GM12878 (cell line): ENCODE measurements around the gene ROPN1B. TPM values are rescaled to one million over a fixed set of nuclear protein-coding genes. Genes with fewer than 3 reads are reported as not detected.

Source experiments
- ATAC-seq: fragments of 200-7000 bp; cut with Tn5 transposase; 3 replicates; pipeline ENCODE4 v1.9.1; 2020; ENCODE audit warnings: mild to moderate bottlenecking, moderate library complexity
- BruUV-seq: library from RNA; stranded (reverse); fragments of 400-500 nt; replicated peaks from 2 replicates; lab custom pipeline; 2021; lab: Mats Ljungman, UMichigan
- CTCF ChIA-PET: fragments of 300-600 bp; sonication (Branson Sonifier 250); formaldehyde crosslinking; extraction: SDS; loops from one replicate; lab custom pipeline; 2021; ENCODE audit warnings: inconsistent platforms; lab: Yijun Ruan, JAX
- POLR2A ChIA-PET: fragments of 350-600 bp; formaldehyde crosslinking; extraction: SDS; loops from one replicate; lab custom pipeline; 2021; ENCODE audit warnings: inconsistent platforms; lab: Charles Lee
- RAD21 ChIA-PET: fragments of 300-600 bp; sonication (Branson Sonifier 250); formaldehyde crosslinking; loops from one replicate; lab custom pipeline; 2023; ENCODE audit warnings: antibody characterized with exemption; ENCODE audit not compliant: unreplicated experiment; lab: Charles Lee
- SMC1A ChIA-PET: fragments of 300-600 bp; sonication (Branson Sonifier 250); formaldehyde crosslinking; loops from one replicate; lab custom pipeline; 2023; ENCODE audit not compliant: unreplicated experiment, uncharacterized antibody; lab: Charles Lee
- DNase-seq: peaks from one replicate; pipeline ENCODE4 v3.0.0-alpha.2; 2011; ENCODE audit warnings: low read depth, low spot score
- FAIRE-seq: peaks from 3 replicates; lab custom pipeline; 2011; peaks lifted over from hg19 to GRCh38; lab: Jason Lieb, UNC
- H2AFZ ChIP-seq: 2 replicates; pipeline ENCODE4 v1.6.0; 2011; ENCODE audit warnings: low read depth, low read length, control low read depth; ENCODE audit not compliant: control insufficient read depth
- H3K27ac ChIP-seq: 2 replicates; pipeline ENCODE4 v1.5.1; 2011; ENCODE audit warnings: control low read depth; ENCODE audit not compliant: control insufficient read depth, insufficient read depth
- H3K27me3 ChIP-seq, 2 experiments: replicated peaks in 1 of 2; 2 replicates each; pipeline versions ENCODE4 v1.6.0 to v1.6.1; 2011; ENCODE audit warnings: low read length in 1 of 2; ENCODE audit not compliant: control insufficient read depth in 2 of 2, insufficient read depth in 2 of 2
- H3K36me3 ChIP-seq, 2 experiments: 2 replicates each; pipeline ENCODE4 v1.5.1; 2011; ENCODE audit warnings: low read length in 1 of 2; ENCODE audit not compliant: control insufficient read depth in 2 of 2, insufficient read depth in 2 of 2
- H3K4me1 ChIP-seq: 2 replicates; pipeline ENCODE4 v1.6.1; 2011; ENCODE audit warnings: mild to moderate bottlenecking, low read length, moderate library complexity, mixed read lengths; ENCODE audit not compliant: control insufficient read depth, insufficient read depth
- H3K4me2 ChIP-seq: 2 replicates; pipeline ENCODE4 v1.6.0; 2011; ENCODE audit warnings: control low read depth; ENCODE audit not compliant: control insufficient read depth, insufficient read depth
- H3K4me3 ChIP-seq: fragments of 200-600 bp; sonication (generic); 2 replicates; pipeline ENCODE4 v1.5.1; 2016
- H3K79me2 ChIP-seq: 2 replicates; pipeline ENCODE4 v1.6.0; 2011; ENCODE audit warnings: low read length; ENCODE audit not compliant: control insufficient read depth, insufficient read depth
- H3K9ac ChIP-seq: 2 replicates; pipeline ENCODE4 v1.8.0; 2011; ENCODE audit warnings: low read length, control low read depth, mixed read lengths; ENCODE audit not compliant: control insufficient read depth, insufficient read depth
- H3K9me3 ChIP-seq: replicated peaks from 3 replicates; pipeline ENCODE4 v1.5.1; 2011; ENCODE audit warnings: mild to moderate bottlenecking, low read length; ENCODE audit not compliant: control insufficient read depth, insufficient read depth
- H4K20me1 ChIP-seq: 2 replicates; pipeline ENCODE4 v1.6.0; 2011; ENCODE audit not compliant: control insufficient read depth, insufficient read depth
- CBFB ChIP-seq: IDR thresholded peaks from 2 replicates; pipeline ENCODE4 v1.6.1; 2016; ENCODE audit warnings: antibody characterized with exemption, low read depth
- CHD2 ChIP-seq: IDR thresholded peaks from 2 replicates; pipeline ENCODE4 v1.6.1; 2011; ENCODE audit warnings: low read depth, low read length, improper control_type of control experiment, borderline replicate concordance
- CREB1 ChIP-seq: IDR thresholded peaks from 2 replicates; pipeline ENCODE4 v1.6.1; 2012; ENCODE audit warnings: low read depth, mild to moderate bottlenecking, inconsistent platforms
- FOS ChIP-seq: IDR thresholded peaks from 3 replicates; pipeline ENCODE4 v1.6.1; 2011; ENCODE audit warnings: borderline replicate concordance; ENCODE audit not compliant: insufficient read length; ENCODE audit errors: extremely low read depth
- KAT2A ChIP-seq: conservative IDR thresholded peaks from 2 replicates; pipeline ENCODE4 v1.6.1; 2011; ENCODE audit warnings: low read depth, low read length; ENCODE audit not compliant: control insufficient read depth
- MEF2A ChIP-seq: IDR thresholded peaks from 2 replicates; pipeline ENCODE4 v1.6.1; 2011; ENCODE audit warnings: low read depth, mild to moderate bottlenecking, low read length, moderate library complexity; ENCODE audit not compliant: insufficient read depth
- MYB ChIP-seq: fragments of 150-350 bp; IDR thresholded peaks from 2 replicates; pipeline ENCODE4 v1.6.1; 2014; ENCODE audit warnings: mild to moderate bottlenecking, low read depth, low read length, borderline replicate concordance
- NRF1 ChIP-seq: conservative IDR thresholded peaks from 2 replicates; pipeline ENCODE4 v1.6.1; 2011; ENCODE audit warnings: mild to moderate bottlenecking, low read depth, low read length, improper control_type of control experiment
- PML ChIP-seq: IDR thresholded peaks from 2 replicates; pipeline ENCODE4 v1.6.1; 2012; ENCODE audit warnings: low read length, inconsistent platforms
- RFX5 ChIP-seq: IDR thresholded peaks from 2 replicates; pipeline ENCODE4 v1.6.1; 2011; ENCODE audit warnings: low read depth, low read length, improper control_type of control experiment
- TCF3 ChIP-seq: IDR thresholded peaks from 2 replicates; pipeline ENCODE4 v1.6.1; 2012; ENCODE audit warnings: low read depth, mild to moderate bottlenecking, low read length, borderline replicate concordance; ENCODE audit not compliant: insufficient read depth
- WGBS: methylation state at CpG from one replicate; pipeline ENCODE4 v1.1.6; 2016; ENCODE audit warnings: low lambda C conversion rate; ENCODE audit not compliant: insufficient replicate concordance, insufficient coverage; ENCODE audit errors: missing lambda C conversion rate; 5-methylcytosine and 5-hydroxymethylcytosine counted together
- in situ Hi-C: fragments of 300-500 bp; cut with MboI; formaldehyde crosslinking; loops from 9 replicates; pipeline ENCODE4 v1.14.3; 2018; ENCODE audit warnings: mixed read lengths
- intact Hi-C: fragments of 100-400 bp; cut with micrococcal nuclease; formaldehyde crosslinking; loops from one replicate; pipeline ENCODE4 v1.14.2; 2022; ENCODE audit not compliant: unreplicated experiment
- polyA plus RNA-seq, 11 experiments: library from polyadenylated mRNA; depleted of rRNA in 4 of 11; unstranded in 6 of 11; stranded (reverse) in 5 of 11; fragments of >200 nt; fragmentation: Nextera tagmentation in 4 of 11; fragmentation: Illumina TruSeq in 1 of 11; extraction: Ambion mirVana in 4 of 11; extraction: Trizol in 1 of 11; gene quantifications; 1 replicate in 1 of 11; 2 replicates in 10 of 11; pipeline versions ENCODE4 v1.2.1 to v1.2.3, GENCODE V29; 2011 to 2016; ENCODE audit warnings: inconsistent platforms in 2 of 11, missing spikeins in 2 of 11, low read depth in 1 of 11
- total RNA-seq, 4 experiments: library from RNA; depleted of rRNA in 3 of 4; stranded (reverse); fragments of >200 nt in 3 of 4; fragmentation: Illumina TruSeq in 1 of 4; extraction: Trizol in 1 of 4; gene quantifications; 2 replicates each; pipeline versions ENCODE4 v1.2.1 to v1.2.3, GENCODE V29; 2013 to 2021
- TF ChIP-seq, protein P1 (sequence below): fragments of 450-650 bp; IDR thresholded peaks from 2 replicates; pipeline ENCODE4 v1.6.1; 2017; ENCODE audit warnings: mild to moderate bottlenecking, moderate library complexity
- TF ChIP-seq, protein P2 (sequence below): fragments of 450-650 bp; IDR thresholded peaks from 2 replicates; pipeline ENCODE4 v1.6.1; 2018; ENCODE audit warnings: borderline replicate concordance, mild to moderate bottlenecking; ENCODE audit not compliant: partially characterized antibody
- TF ChIP-seq, protein P3 (sequence below): fragments of 450-650 bp; IDR thresholded peaks from 2 replicates; pipeline ENCODE4 v1.6.1; 2017; ENCODE audit warnings: low read depth, mild to moderate bottlenecking, moderate library complexity

The ROPN1B gene
- total and polyA plus RNA-seq, 10 of the 15 experiments (the other 5 are each of a cell fraction or from before 2014, with no cell fraction given) = not detected

DNA sequence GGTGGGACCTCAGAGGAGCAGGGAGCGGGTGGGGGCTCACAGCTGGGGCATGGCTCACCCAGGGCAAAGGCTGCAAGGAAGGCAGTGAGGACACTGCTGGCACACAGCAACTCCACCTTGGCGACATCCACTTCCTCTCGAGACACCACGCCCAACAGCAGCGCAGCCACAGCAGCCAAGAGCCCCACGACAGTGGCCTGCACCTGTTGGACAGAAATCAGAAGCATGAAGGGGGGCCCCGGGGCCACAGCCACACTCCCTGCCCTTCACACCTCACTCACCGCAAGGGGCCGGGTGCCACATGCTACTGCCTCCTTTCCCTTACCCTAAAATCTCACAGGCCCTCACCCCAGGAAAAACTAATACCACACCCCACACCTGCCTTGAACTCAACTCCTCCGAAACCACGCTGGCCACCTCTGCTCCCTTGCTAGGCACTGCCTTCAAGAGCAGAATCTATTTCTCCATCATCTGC lies 57.3 kb downstream of the ROPN1B start:
- intact Hi-C loops = no loop called here
- no peaks in the 10 kb centered on the region for H3K27me3 ChIP-seq
- ChIA-PET POLR2A (no interaction called here), CTCF (no interaction called here), SMC1A (no interaction called here), RAD21 (no interaction called here)
- no peak for ATAC-seq
- no peaks in the 10 kb centered on the region for H3K4me1 ChIP-seq
- no peaks in the 10 kb centered on the region; the same call in none of the 3 replicates for H3K9me3 ChIP-seq
- H3K27ac ChIP-seq = no peak overlapping the region
- H4K20me1 ChIP-seq = no peaks in the 10 kb centered on the region; the same call in 1 of the 2 replicates
- H3K4me2 ChIP-seq = no peak overlapping the region
- DNase-seq = no peak
- no peak overlapping the region for H3K9ac ChIP-seq
- WGBS = 66% methylated on average over 11 of the region's 11 CpGs
- H3K4me3 ChIP-seq = no peak overlapping the region
- H2AFZ ChIP-seq = no peak overlapping the region
- BruUV-seq = no TSS peak
- H3K79me2 ChIP-seq = no peaks in the 10 kb centered on the region
- in situ Hi-C loops = no loop called here
- H3K36me3 ChIP-seq = no peaks in the 10 kb centered on the region
- no peak for FAIRE-seq
- TF ChIP-seq TCF3 = no peak
- TF ChIP-seq, protein P1, sequence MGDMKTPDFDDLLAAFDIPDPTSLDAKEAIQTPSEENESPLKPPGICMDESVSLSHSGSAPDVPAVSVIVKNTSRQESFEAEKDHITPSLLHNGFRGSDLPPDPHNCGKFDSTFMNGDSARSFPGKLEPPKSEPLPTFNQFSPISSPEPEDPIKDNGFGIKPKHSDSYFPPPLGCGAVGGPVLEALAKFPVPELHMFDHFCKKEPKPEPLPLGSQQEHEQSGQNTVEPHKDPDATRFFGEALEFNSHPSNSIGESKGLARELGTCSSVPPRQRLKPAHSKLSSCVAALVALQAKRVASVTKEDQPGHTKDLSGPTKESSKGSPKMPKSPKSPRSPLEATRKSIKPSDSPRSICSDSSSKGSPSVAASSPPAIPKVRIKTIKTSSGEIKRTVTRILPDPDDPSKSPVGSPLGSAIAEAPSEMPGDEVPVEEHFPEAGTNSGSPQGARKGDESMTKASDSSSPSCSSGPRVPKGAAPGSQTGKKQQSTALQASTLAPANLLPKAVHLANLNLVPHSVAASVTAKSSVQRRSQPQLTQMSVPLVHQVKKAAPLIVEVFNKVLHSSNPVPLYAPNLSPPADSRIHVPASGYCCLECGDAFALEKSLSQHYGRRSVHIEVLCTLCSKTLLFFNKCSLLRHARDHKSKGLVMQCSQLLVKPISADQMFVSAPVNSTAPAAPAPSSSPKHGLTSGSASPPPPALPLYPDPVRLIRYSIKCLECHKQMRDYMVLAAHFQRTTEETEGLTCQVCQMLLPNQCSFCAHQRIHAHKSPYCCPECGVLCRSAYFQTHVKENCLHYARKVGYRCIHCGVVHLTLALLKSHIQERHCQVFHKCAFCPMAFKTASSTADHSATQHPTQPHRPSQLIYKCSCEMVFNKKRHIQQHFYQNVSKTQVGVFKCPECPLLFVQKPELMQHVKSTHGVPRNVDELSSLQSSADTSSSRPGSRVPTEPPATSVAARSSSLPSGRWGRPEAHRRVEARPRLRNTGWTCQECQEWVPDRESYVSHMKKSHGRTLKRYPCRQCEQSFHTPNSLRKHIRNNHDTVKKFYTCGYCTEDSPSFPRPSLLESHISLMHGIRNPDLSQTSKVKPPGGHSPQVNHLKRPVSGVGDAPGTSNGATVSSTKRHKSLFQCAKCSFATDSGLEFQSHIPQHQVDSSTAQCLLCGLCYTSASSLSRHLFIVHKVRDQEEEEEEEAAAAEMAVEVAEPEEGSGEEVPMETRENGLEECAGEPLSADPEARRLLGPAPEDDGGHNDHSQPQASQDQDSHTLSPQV = no peak
- no peak for TF ChIP-seq MYB
- TF ChIP-seq CBFB = no peak
- TF ChIP-seq FOS = no peak
- TF ChIP-seq MEF2A = no peak
- TF ChIP-seq, protein P2, sequence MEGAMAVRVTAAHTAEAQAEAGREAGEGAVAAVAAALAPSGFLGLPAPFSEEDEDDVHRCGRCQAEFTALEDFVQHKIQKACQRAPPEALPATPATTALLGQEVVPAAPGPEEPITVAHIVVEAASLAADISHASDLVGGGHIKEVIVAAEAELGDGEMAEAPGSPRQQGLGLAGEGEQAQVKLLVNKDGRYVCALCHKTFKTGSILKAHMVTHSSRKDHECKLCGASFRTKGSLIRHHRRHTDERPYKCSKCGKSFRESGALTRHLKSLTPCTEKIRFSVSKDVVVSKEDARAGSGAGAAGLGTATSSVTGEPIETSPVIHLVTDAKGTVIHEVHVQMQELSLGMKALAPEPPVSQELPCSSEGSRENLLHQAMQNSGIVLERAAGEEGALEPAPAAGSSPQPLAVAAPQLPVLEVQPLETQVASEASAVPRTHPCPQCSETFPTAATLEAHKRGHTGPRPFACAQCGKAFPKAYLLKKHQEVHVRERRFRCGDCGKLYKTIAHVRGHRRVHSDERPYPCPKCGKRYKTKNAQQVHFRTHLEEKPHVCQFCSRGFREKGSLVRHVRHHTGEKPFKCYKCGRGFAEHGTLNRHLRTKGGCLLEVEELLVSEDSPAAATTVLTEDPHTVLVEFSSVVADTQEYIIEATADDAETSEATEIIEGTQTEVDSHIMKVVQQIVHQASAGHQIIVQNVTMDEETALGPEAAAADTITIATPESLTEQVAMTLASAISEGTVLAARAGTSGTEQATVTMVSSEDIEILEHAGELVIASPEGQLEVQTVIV = no peak
- TF ChIP-seq PML = no peak
- no peak for TF ChIP-seq CHD2
- TF ChIP-seq CREB1 = no peak
- no peak for TF ChIP-seq RFX5
- TF ChIP-seq, protein P3, sequence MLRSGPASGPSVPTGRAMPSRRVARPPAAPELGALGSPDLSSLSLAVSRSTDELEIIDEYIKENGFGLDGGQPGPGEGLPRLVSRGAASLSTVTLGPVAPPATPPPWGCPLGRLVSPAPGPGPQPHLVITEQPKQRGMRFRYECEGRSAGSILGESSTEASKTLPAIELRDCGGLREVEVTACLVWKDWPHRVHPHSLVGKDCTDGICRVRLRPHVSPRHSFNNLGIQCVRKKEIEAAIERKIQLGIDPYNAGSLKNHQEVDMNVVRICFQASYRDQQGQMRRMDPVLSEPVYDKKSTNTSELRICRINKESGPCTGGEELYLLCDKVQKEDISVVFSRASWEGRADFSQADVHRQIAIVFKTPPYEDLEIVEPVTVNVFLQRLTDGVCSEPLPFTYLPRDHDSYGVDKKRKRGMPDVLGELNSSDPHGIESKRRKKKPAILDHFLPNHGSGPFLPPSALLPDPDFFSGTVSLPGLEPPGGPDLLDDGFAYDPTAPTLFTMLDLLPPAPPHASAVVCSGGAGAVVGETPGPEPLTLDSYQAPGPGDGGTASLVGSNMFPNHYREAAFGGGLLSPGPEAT = no peak
- TF ChIP-seq KAT2A = no peak
- no peak for TF ChIP-seq NRF1
